K562 (cell line): ENCODE measurements around the gene BRME1. TPM values are rescaled to one million over a fixed set of nuclear protein-coding genes. Genes with fewer than 3 reads are reported as not detected.

Source experiments
- ATF1 ChIP-seq, 2 experiments: fragments of 450-650 bp in 1 of 2; IDR thresholded peaks; 2 replicates each; pipeline ENCODE4 v1.6.1; 2016; ENCODE audit warnings: missing compliant biosample characterization in 1 of 2, missing genetic modification characterization in 1 of 2
- CHCHD3 ChIP-seq: fragments of 250-450 bp; sonication (Bioruptor Pico); IDR thresholded peaks from 2 replicates; pipeline ENCODE4 v2.1.2; 2022; ENCODE audit warnings: mild to moderate bottlenecking
- JUN ChIP-seq, 2 experiments: sonication (generic) in 1 of 2; formaldehyde crosslinking in 1 of 2; IDR thresholded peaks; 2 replicates each; pipeline versions ENCODE4 v1.6.1 to v1.8.0; 2012 to 2022; ENCODE audit warnings: borderline replicate concordance in 2 of 2, mild to moderate bottlenecking in 2 of 2, improper control_type of control experiment in 1 of 2, low read depth in 1 of 2, low read length in 1 of 2, missing genetic modification reagents in 1 of 2
- L3MBTL2 ChIP-seq: fragments of 450-650 bp; IDR thresholded peaks from 2 replicates; pipeline ENCODE4 v1.6.1; 2016; ENCODE audit warnings: mild to moderate bottlenecking, moderate library complexity
- MITF ChIP-seq: IDR thresholded peaks from 2 replicates; pipeline ENCODE4 v1.6.1; 2014; ENCODE audit warnings: antibody characterized with exemption
- NCOA6 ChIP-seq: fragments of 450-650 bp; IDR thresholded peaks from 2 replicates; pipeline ENCODE4 v1.6.1; 2017; ENCODE audit warnings: mild to moderate bottlenecking
- STAG1 ChIP-seq: sonication (generic); formaldehyde crosslinking; IDR thresholded peaks from 2 replicates; pipeline ENCODE4 v1.5.0; 2020; ENCODE audit warnings: missing genetic modification reagents, borderline replicate concordance
- TBL1XR1 ChIP-seq, 2 experiments: IDR thresholded peaks; 2 replicates each; pipeline ENCODE4 v1.6.1; 2012; ENCODE audit warnings: improper control_type of control experiment in 2 of 2, low read length in 2 of 2, mild to moderate bottlenecking in 1 of 2
- TCF3 ChIP-seq: sonication (generic); formaldehyde crosslinking; IDR thresholded peaks from 2 replicates; pipeline ENCODE4 v1.4.0; 2020; ENCODE audit warnings: mild to moderate bottlenecking, missing genetic modification reagents
- TOE1 ChIP-seq, 2 experiments: fragments of 450-650 bp in 1 of 2; sonication (generic) in 1 of 2; formaldehyde crosslinking in 1 of 2; IDR thresholded peaks; 2 replicates each; pipeline versions ENCODE4 v1.7.1 to v1.8.0; 2016 to 2022; ENCODE audit warnings: borderline replicate concordance in 2 of 2, mild to moderate bottlenecking in 2 of 2, antibody characterized with exemption in 1 of 2, inconsistent platforms in 1 of 2, low read depth in 1 of 2, missing genetic modification reagents in 1 of 2, moderate library complexity in 1 of 2
- VEZF1 ChIP-seq: fragments of 200-800 bp; sonication (Bioruptor generic); IDR thresholded peaks from 2 replicates; pipeline ENCODE4 v1.6.1; 2017; ENCODE audit warnings: missing genetic modification characterization, missing compliant biosample characterization
- ZKSCAN1 ChIP-seq: fragments of 150-350 bp; IDR thresholded peaks from 2 replicates; pipeline ENCODE4 v1.6.1; 2016; ENCODE audit warnings: low read depth, low read length
- ZNF124 ChIP-seq: sonication (generic); formaldehyde crosslinking; IDR thresholded peaks from 2 replicates; pipeline ENCODE4 v1.8.1; 2022; ENCODE audit warnings: missing genetic modification reagents
- ZNF133 ChIP-seq: fragments of 250-450 bp; sonication (Bioruptor Pico); IDR thresholded peaks from 2 replicates; pipeline ENCODE4 v1.4.0; 2020; ENCODE audit warnings: mild to moderate bottlenecking
- ZNF274 ChIP-seq: IDR thresholded peaks from 2 replicates; pipeline ENCODE4 v1.6.1; 2011; ENCODE audit warnings: low read depth, mild to moderate bottlenecking, low read length, moderate library complexity, borderline replicate concordance
- polyA plus RNA-seq, 8 experiments: library from polyadenylated mRNA; depleted of rRNA in 4 of 8; stranded (reverse) in 5 of 8; unstranded in 3 of 8; fragments of >200 nt; fragmentation: Nextera tagmentation in 2 of 8; fragmentation: Illumina TruSeq in 1 of 8; extraction: Ambion mirVana in 2 of 8; extraction: Trizol in 1 of 8; gene quantifications; 2 replicates each; pipeline versions ENCODE4 v1.2.1 to v1.2.3, GENCODE V29; 2011 to 2014; ENCODE audit warnings: inconsistent platforms in 1 of 8, missing spikeins in 1 of 8
- total RNA-seq, 7 experiments: library from RNA; depleted of rRNA in 6 of 7; stranded (reverse); fragments of >200 nt in 6 of 7; fragmentation: Illumina TruSeq in 2 of 7; extraction: Trizol in 2 of 7; gene quantifications; 2 replicates each; pipeline versions ENCODE4 v1.2.1 to v1.2.3, GENCODE V29; 2011 to 2021; ENCODE audit warnings: low replicate concordance in 1 of 7
- TF ChIP-seq, protein P1 (sequence below): fragments of 450-650 bp; IDR thresholded peaks from 2 replicates; pipeline ENCODE4 v1.7.1; 2018; ENCODE audit warnings: mild to moderate bottlenecking, low read depth; ENCODE audit not compliant: partially characterized antibody
- TF ChIP-seq, protein P2 (sequence below), 2 experiments: IDR thresholded peaks; 2 replicates each; pipeline ENCODE4 v1.6.1; 2012; ENCODE audit warnings: improper control_type of control experiment in 2 of 2, low read depth in 2 of 2, low read length in 2 of 2, borderline replicate concordance in 1 of 2

Gene BRME1
- total and polyA plus RNA-seq, 9 of the 15 experiments (the other 6 are each of a cell fraction or from before 2014, with no cell fraction given) = 0.75 to 6.1 (median 3.6) TPM

- TF ChIP-seq MITF = no peak
- peak; percentile 49; the same call in 1 of the 2 replicates for TF ChIP-seq ZKSCAN1
- TF ChIP-seq TBL1XR1 (IDR thresholded peaks at IDR 0.05; ENCODE audit: low read length in 2 of 2) = no peak; a peak in 2 of 4 replicates
- TF ChIP-seq ZNF124 (CRISPR knock-in tag) = no peak
- TF ChIP-seq ZNF274 = no peak
- peak; percentile 100 for TF ChIP-seq L3MBTL2
- TF ChIP-seq VEZF1 = peak; percentile 49
- TF ChIP-seq, protein P1, sequence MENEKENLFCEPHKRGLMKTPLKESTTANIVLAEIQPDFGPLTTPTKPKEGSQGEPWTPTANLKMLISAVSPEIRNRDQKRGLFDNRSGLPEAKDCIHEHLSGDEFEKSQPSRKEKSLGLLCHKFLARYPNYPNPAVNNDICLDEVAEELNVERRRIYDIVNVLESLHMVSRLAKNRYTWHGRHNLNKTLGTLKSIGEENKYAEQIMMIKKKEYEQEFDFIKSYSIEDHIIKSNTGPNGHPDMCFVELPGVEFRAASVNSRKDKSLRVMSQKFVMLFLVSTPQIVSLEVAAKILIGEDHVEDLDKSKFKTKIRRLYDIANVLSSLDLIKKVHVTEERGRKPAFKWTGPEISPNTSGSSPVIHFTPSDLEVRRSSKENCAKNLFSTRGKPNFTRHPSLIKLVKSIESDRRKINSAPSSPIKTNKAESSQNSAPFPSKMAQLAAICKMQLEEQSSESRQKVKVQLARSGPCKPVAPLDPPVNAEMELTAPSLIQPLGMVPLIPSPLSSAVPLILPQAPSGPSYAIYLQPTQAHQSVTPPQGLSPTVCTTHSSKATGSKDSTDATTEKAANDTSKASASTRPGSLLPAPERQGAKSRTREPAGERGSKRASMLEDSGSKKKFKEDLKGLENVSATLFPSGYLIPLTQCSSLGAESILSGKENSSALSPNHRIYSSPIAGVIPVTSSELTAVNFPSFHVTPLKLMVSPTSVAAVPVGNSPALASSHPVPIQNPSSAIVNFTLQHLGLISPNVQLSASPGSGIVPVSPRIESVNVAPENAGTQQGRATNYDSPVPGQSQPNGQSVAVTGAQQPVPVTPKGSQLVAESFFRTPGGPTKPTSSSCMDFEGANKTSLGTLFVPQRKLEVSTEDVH = peak; percentile 97
- TF ChIP-seq JUN (IDR thresholded peaks at IDR 0.05; ENCODE audit: borderline replicate concordance, low read depth, low read length) = peak; percentile 51; the same call in 1 of the 2 replicates
- TF ChIP-seq JUN (CRISPR knock-in tag; IDR thresholded peaks at IDR 0.05; ENCODE audit: borderline replicate concordance) = no peak
- TF ChIP-seq ZNF133 (CRISPR knock-in tag) = no peak
- peak; percentile 47; the same call in 1 of the 2 replicates for TF ChIP-seq ATF1 (CRISPR knock-in tag; IDR thresholded peaks at IDR 0.05)
- peak; percentile 86 for TF ChIP-seq ATF1 (tag; IDR thresholded peaks at IDR 0.05)
- TF ChIP-seq NCOA6 = no peak
- TF ChIP-seq, protein P2, sequence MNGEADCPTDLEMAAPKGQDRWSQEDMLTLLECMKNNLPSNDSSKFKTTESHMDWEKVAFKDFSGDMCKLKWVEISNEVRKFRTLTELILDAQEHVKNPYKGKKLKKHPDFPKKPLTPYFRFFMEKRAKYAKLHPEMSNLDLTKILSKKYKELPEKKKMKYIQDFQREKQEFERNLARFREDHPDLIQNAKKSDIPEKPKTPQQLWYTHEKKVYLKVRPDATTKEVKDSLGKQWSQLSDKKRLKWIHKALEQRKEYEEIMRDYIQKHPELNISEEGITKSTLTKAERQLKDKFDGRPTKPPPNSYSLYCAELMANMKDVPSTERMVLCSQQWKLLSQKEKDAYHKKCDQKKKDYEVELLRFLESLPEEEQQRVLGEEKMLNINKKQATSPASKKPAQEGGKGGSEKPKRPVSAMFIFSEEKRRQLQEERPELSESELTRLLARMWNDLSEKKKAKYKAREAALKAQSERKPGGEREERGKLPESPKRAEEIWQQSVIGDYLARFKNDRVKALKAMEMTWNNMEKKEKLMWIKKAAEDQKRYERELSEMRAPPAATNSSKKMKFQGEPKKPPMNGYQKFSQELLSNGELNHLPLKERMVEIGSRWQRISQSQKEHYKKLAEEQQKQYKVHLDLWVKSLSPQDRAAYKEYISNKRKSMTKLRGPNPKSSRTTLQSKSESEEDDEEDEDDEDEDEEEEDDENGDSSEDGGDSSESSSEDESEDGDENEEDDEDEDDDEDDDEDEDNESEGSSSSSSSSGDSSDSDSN (IDR thresholded peaks at IDR 0.05; ENCODE audit: borderline replicate concordance in 1 of 2, low read depth in 2 of 2, low read length in 2 of 2) = peak in 1 of 2 experiments; percentile 62; a peak in 1 of 4 replicates
- 0 out of 2 replicates have a peak, but pooled peaks have one; percentile 28 for TF ChIP-seq CHCHD3 (CRISPR knock-in tag)
- no peak for TF ChIP-seq STAG1
- peak; percentile 41; the same call in 1 of the 2 replicates for TF ChIP-seq TCF3 (CRISPR knock-in tag)
- peak; percentile 48; the same call in 1 of the 2 replicates for TF ChIP-seq TOE1 (IDR thresholded peaks at IDR 0.05; ENCODE audit: borderline replicate concordance)
- TF ChIP-seq TOE1 (CRISPR knock-in tag; IDR thresholded peaks at IDR 0.05; ENCODE audit: borderline replicate concordance, low read depth) = 0 out of 2 replicates have a peak, but pooled peaks have one; percentile 36
Observed at GRCh38 chr19:13905634-13906520, at the start of gene BRME1, which contains the start of gene CC2D1A (continued).
